GM21737 (cell line): Measurements from ENCODE around the gene COL6A3.
"Not testable (repeated sequence)": the region's sequence is repeated elsewhere in the genome, so short reads cannot be mapped to it uniquely, and the experiment has no call there.

ENCODE experiments used
- ATAC-seq: cut with Tn5 transposase; IDR thresholded peaks from one replicate; pipeline ENCODE4 v1.9.1; 2021; ENCODE audit warnings: mild to moderate bottlenecking, moderate library complexity; ENCODE audit not compliant: unreplicated experiment

The COL6A3 gene

DNA sequence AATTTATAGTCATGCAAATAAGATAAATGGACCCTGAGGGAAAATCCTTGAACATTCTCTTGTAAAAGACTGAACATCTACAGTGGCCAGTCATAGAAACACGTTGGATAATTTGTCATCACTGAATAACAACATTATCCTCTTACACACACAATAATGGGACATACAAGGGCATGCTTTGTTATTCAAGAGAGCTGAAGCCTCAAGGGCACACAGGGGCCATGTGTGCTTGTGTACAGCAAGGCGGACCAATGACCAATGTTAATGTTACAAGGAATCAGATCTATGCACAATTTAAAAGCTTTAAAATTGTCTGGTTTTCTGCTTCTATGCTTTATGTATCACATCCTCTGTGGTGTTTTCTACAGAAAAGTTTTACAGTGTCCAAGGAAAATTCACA is 23.7 kb downstream of the COL6A3 start:
- ATAC-seq = no peak

DNA sequence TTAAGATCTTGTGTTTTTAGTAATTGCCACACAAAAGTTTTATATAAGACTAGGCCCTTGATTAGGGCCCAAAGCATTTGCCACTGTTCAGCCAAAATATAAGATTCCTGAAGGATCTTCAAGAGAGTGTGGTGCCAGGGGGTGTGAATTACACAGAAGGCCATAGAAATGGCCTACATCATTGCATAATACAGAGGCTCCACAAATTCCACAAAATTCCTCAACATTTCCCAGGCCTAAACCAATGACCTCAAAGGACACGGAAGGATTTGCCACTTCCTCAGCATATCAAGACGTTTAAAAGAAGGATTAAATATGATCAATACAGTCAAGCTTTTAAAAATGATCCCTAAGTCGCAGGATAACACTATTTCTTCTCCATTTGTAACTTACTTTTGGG is 24.1 kb downstream of the COL6A3 start:
- ATAC-seq = no peak

DNA sequence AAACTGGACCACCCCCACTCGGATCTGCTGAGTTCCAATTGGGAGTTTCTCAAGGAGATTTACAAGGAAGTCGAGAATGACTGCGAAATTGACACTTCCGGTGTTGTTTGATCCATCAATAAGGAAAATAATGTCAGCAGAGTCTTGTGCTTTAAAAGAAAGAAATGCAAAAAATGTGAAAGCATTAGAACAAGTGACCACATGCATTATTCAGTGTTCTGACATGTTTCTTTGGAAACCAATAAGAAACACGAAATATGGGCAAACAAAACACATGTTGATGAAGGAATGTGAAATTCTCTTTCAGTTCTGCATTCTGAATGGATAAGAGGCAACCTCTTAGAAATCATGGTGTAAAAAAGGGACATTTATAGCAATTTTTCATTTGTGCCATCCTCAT is 25.9 kb downstream of the COL6A3 start:
- ATAC-seq = no peak

GRCh38 chr2:237384672-237385020 is 29.3 kb downstream of the COL6A3 start:
- ATAC-seq = no peak

GRCh38 chr2:237383991-237384671 is 29.8 kb downstream of the COL6A3 start:
- no peak for ATAC-seq

GRCh38 chr2:237380768-237381167 is 33.2 kb downstream of the COL6A3 start:
- ATAC-seq = no peak

GRCh38 chr2:237379636-237380035 is 34.3 kb downstream of the COL6A3 start:
- no peak for ATAC-seq

GRCh38 chr2:237378650-237379049 is 35.3 kb downstream of the COL6A3 start:
- no peak for ATAC-seq

GRCh38 chr2:237374284-237375060 is 39.5 kb downstream of the COL6A3 start:
- no peak for ATAC-seq

GRCh38 chr2:237371856-237372255 is 42.1 kb downstream of the COL6A3 start:
- ATAC-seq = no peak

DNA sequence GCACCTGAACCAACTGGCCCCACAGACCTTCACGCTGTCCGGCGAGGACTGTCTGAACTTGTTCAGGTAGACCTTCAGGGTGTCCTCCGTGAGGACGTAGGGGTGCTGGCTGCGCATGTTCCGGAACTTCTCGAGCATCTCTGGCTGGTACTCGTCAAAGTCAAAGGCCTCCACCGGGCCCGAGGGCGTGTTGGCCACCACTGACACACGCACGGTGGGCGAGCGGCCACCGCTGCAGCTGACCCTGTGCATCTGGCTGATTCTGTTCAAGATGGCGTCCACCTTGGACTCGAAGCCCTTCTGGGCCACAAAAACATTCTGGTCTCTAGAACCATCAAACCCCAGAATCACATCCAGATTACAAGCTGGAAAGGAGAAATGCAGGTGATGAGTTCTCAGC is 48.3 kb downstream of the COL6A3 start:
- ATAC-seq = no peak

DNA sequence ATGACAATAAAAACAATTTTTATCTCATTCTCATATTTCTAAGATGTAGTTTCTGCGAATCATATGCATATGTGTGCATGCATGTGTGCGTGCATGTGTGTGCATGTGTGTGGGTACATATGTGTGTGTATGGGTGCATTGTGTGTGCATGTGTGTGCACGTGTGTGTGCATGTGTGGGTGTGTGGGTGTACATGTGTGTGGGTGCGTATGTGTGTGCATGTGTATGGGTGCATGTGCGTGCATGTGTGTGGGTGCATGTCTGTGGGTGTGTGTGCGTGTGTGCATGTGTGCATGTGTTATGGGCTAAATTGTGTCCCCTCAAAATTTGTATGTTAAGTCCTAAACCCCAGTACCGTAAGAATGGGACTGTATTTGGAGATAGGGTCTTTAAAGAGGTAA is 49.3 kb downstream of the COL6A3 start:
- ATAC-seq = no peak

- no peak for ATAC-seq
Observed at GRCh38 chr2:237361194-237362004, 52.6 kb downstream of the COL6A3 start.

DNA sequence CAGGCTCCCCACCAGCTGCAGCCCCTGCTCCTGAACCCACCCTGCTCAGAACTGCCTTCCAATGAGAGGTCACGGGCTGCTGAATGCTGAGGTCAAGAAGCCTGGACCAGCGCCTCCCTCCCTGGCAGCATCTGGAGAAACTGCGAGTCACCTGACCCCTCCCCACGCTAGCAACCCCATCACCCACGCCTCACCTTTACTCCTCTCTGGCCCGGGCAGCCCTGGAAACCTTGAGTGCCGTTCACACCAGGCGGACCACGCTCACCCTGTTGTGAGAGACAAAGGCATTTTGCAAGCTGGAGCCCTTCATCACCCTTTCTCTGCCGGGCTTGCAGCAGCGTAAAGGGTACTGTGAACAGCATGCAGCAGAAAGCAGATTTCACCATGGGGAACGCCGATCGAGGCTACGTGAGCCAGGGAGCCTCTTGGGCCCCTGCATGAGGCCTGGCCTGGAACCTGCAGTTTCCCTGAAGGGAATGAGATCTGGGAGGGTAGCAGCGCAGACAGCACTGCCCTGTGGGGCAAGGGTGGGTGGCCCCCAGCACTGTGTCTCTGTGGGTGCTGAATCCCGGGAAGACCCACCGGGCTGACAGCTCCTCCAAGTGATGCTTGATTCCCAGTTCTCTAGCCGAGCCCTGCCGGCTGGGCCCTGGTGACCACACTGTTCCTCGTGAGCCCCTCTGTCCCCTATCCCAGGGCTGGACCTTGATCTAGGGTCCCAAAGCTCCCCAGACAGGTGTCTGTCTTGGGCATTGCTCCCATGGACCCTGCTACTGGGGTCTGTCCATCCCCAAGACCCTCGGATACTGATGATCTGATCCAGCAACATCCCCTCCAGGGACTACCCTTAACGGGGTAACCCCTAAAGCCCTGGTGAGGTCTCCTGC is 53.8 kb downstream of the COL6A3 start:
- ATAC-seq = no peak

DNA sequence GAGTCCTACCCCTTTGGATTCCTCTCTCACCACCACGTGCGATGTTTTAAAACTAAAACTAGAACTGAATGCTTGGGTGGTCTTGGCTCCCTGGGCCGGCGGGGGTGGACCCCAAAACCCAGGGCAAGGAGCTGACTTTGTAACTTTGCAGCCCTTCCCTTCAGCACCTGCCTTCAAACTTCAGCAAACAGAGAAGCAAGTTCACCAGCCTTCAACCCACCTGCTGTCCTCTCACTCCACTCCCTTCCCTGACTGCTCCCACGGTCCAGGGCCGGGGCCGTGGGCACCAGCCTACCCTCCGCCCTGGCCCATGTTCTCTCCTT is 54.5 kb downstream of the COL6A3 start:
- ATAC-seq = no peak

DNA sequence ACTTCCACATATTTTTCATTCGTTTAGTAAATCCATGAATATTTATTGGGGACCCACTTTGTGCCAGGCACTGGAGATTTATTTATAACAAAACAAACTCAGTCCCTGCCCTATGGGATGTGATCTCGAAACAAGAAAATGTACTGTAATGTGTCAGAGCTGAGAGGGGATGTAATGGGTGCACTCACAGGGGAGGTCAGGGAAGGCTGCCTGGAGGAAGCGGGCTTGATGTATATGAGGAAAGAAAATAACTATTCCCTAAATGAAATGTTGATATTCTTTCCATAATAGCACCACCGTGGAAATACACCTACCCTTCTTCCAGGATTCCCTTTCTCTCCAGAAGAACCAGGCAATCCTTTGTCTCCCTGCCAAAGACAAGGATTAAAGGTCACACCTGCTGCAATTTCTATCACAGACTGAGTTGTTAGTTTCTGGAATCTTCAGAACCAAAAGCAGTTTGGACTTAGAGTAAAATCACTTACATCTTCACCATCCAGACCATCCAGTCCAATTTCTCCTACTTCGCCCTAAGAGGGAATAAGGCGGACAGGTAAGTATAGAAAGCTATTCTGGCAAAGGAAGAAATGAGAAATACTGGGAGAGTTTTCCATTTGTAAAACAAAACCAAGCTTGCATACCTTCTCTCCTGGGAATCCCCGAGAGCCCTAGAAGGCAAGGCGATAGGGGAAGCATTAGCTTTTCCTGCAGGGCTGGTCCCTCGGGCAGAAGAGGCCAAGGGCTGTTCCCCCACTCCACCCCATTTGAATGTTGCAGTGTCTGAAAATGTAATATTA is 55.0 kb downstream of the COL6A3 start:
- no peak for ATAC-seq

DNA sequence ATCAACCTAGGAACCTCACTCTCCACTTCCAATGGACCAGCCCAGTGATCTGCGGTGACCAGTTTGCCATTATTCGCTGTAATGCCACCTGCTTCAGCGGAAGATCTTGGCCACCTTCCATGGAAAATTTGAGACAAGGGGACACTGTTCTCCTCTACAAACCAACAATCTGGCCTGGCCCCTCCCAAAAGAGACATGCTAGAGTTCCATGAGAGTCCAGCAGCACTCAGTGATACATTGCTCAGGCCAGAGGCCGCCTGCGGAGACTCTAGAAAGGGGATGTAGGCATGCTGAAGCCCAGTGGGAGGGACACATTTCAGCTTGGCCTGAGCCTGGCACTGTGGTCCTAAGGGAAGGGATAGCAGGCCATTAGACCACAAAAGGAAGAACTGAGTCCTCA is 58.3 kb downstream of the COL6A3 start:
- no peak for ATAC-seq

DNA sequence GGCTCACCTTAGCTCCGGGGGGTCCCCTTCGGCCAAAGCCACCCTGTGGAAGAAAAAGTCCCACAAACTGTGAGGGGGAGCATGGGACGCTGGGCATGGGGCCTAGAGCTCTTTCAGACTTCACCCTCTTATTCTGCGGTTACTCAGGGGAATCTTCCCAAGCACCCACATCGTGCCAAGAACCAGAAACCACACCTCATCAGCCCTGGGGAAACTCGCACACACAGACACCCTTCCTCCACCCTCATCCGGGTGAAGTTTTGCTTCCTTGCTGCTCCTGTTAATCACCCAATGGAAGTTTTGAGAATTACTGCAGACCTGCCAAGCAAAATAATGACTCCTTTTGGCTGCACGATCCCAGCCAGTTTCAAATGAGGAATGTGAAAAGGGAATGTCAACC is 59.1 kb downstream of the COL6A3 start:
- no peak for ATAC-seq

DNA sequence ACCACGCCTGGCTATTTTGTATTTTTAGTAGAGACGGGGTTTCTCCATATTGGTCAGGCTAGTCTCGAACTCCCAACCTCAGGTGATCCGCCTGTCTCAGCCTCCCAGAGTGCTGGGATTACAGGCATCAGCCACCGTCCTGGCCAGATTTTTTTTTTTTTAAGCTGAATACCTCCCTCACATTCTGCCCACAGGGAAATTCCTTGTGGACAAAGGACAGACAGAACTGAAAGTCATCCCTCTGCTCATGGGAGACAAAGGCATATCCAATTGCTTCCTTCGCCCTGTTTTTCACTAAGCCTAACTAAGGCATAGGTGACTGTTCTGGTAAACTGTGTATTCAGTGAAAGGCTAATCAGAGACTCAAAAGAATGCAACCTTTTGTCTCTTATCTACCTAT is 59.8 kb downstream of the COL6A3 start:
- ATAC-seq = not testable (repeated sequence)

- ATAC-seq = no peak
Observed at GRCh38 chr2:237353215-237353614, 60.7 kb downstream of the COL6A3 start.
